Aorta (tissue), 5 donors: ENCODE measurements around the gene CDH23. TPM values are rescaled to one million over a fixed set of nuclear protein-coding genes. Genes with fewer than 3 reads are reported as not detected.

Experiments
- ATAC-seq: fragments of 200-7000 bp; cut with Tn5 transposase; one replicate; pipeline ENCODE4 v1.9.1; 2022; ENCODE audit warnings: moderate library complexity; ENCODE audit not compliant: low FRiP score
- DNase-seq, 2 donors: peaks; one replicate each; pipeline ENCODE4 v3.0.0-alpha.2; 2020
- H3K27ac ChIP-seq, 2 donors: one replicate each; pipeline ENCODE4 v1.5.1; 2013; ENCODE audit warnings: low read length in 2 of 2, mild to moderate bottlenecking in 2 of 2, moderate library complexity in 2 of 2, control low read depth in 1 of 2, inconsistent platforms in 1 of 2, low read depth in 1 of 2
- H3K27me3 ChIP-seq, 2 donors: one replicate each; pipeline ENCODE4 v1.6.1; 2013; ENCODE audit warnings: control low read depth in 1 of 2, low read length in 1 of 2, mild to moderate bottlenecking in 1 of 2, moderate library complexity in 1 of 2; ENCODE audit not compliant: insufficient read depth in 2 of 2, control insufficient read depth in 1 of 2
- H3K36me3 ChIP-seq, 2 donors: one replicate each; pipeline ENCODE4 v1.6.1; 2013; ENCODE audit warnings: control low read depth in 1 of 2, low read length in 1 of 2, mild to moderate bottlenecking in 1 of 2; ENCODE audit not compliant: insufficient read depth in 2 of 2, control insufficient read depth in 1 of 2
- H3K4me1 ChIP-seq, 2 donors: one replicate each; pipeline ENCODE4 v1.6.1; 2013; ENCODE audit warnings: low read length in 2 of 2, control low read depth in 1 of 2, mild to moderate bottlenecking in 1 of 2, moderate library complexity in 1 of 2; ENCODE audit not compliant: insufficient read depth in 2 of 2, control insufficient read depth in 1 of 2
- H3K4me3 ChIP-seq, 2 donors: one replicate each; pipeline ENCODE4 v1.5.1; 2013; ENCODE audit warnings: low read length in 2 of 2, control low read depth in 1 of 2, mild to moderate bottlenecking in 1 of 2
- H3K9me3 ChIP-seq: one replicate; pipeline ENCODE4 v1.6.1; 2013; ENCODE audit warnings: mild to moderate bottlenecking, low read length; ENCODE audit not compliant: control insufficient read depth
- WGBS, 2 donors: extraction: QIAGEN DNeasy Blood & Tissue Kit; methylation state at CpG; one replicate each; pipeline ENCODE4 v1.1.7; 2013; 5-methylcytosine and 5-hydroxymethylcytosine counted together
- intact Hi-C, 2 donors: fragments of 100-400 bp; cut with DNase I; formaldehyde crosslinking; loops; one replicate each; pipeline versions ENCODE4 v1.14.2 to v1.15.0; 2022
- polyA plus RNA-seq, 2 donors: library from polyadenylated mRNA; stranded (reverse); fragments of 200-250 nt; gene quantifications; one replicate each; pipeline ENCODE4 v1.2.3, GENCODE V29; 2013
- total RNA-seq, 2 donors: library from RNA; stranded (reverse); fragmentation: NEBNext Ultra II Directional; extraction: Animal tissue kit (Norgen Biotek cat#: 25700); gene quantifications; one replicate each; pipeline ENCODE4 v1.2.1, GENCODE V29; 2021
- donor health status: healthy with polysubstance abuse.
- donor health status: Bipolar disorder and iron deficiency.
- donor health status: DM: no; HTN: no; CAD: no.
- donor health status: DM: no; HTN: no; CAD: no.
- donor health status: DM: yes; HTN: yes; CAD: no.

Gene CDH23
- total and polyA plus RNA-seq, 4 donors: 0.50 to 16.6 (median 7.3) TPM

DNA sequence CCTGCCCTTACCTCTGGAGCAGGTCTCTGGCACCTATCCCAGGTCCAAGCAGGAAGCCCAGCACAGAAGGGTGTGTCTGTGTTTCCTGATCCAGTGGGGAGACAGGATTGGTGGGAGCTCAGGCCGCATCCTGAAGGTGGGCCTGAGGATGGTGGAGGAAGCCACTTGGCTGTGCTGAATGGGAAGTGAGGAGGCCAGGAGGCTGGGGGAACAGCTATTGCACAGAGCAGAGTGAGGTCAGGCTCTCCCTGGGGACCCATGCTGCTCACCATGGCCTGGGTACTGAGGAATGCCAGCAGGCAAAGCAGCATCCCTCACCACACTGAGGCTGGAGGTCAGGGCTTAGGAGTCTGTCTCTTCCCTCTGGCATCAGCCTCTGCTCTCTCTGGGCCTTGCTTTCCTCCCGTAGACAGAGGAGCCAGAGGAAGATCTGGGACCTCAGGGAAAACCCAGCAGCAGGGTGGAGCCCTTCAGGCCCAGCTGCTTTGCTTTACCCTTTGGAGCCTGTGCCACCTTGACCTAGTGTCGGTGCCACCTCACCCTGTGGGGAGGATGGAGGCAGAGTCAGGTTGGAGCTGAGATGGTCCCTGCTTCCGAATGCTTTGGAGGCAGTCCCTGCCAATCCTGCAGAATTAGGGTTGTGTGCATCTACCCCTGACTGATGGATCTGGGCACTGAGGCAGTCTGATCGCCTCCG is 39.0 kb downstream of the CDH23 start:
- H3K36me3 ChIP-seq: no peaks in the 10 kb centered on the region
- H3K27me3 ChIP-seq: no peaks in the 10 kb centered on the region
- peak; percentile 41 for ATAC-seq
- peak in 1 of 2 donors; percentile 61 for DNase-seq
- H3K27ac ChIP-seq: no peak overlapping the region
- intact Hi-C loops: no loop called here
- WGBS, 2 donors: 86 to 89% methylated on average over 6 of the region's 6 CpGs
- no peaks in the 10 kb centered on the region for H3K9me3 ChIP-seq
- H3K4me3 ChIP-seq: no peak overlapping the region
- H3K4me1 ChIP-seq: no peaks in the 10 kb centered on the region

DNA sequence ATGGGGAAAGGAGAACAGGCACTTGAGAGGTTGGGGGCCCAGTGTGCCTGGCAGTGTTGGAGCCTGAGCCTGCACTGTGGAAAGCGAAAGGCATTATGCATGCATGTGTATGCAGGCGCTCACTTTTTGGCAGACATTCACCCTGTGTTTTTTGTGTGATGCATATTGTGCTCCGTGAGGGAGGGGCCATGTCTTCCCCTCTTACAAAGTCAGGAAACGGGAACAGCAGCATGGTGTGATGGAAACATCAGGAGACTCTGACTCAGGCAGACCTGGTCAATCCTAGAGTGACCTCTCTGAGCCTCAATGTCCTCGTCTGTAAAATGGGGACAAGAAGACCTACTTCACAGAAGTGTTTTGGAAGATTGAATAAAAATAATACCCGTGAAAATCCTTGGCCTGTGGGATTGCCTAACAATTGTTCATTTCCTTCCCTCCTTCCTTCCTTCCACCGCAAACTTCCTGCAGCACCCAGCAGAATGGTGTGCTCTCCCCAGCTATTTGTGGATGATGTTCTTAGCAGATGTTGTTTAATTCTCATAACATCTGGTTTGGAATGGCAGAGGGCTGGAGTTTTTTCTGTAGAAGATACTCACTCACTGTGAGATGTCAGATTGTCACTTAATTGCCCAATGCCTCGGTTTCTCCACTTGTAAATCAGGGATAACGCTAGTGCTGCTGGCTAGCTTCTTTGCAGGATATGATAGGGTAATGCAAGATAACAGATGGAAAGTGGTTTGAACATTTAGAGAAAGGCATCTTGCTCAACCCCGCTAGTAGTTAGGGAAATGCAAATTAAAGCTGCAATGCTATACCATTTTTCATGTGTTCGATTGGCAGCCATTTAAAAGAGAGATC is 39.8 kb downstream of the CDH23 start:
- no peaks in the 10 kb centered on the region for H3K27me3 ChIP-seq
- no peak overlapping the region for H3K4me3 ChIP-seq
- 86 to 88% methylated on average over 11 of the region's 11 CpGs for WGBS, 2 donors
- DNase-seq (no peak), ATAC-seq (no peak)
- no peaks in the 10 kb centered on the region for H3K4me1 ChIP-seq
- intact Hi-C loops: no loop called here
- no peaks in the 10 kb centered on the region for H3K9me3 ChIP-seq
- no peak overlapping the region for H3K27ac ChIP-seq
- no peaks in the 10 kb centered on the region for H3K36me3 ChIP-seq

DNA sequence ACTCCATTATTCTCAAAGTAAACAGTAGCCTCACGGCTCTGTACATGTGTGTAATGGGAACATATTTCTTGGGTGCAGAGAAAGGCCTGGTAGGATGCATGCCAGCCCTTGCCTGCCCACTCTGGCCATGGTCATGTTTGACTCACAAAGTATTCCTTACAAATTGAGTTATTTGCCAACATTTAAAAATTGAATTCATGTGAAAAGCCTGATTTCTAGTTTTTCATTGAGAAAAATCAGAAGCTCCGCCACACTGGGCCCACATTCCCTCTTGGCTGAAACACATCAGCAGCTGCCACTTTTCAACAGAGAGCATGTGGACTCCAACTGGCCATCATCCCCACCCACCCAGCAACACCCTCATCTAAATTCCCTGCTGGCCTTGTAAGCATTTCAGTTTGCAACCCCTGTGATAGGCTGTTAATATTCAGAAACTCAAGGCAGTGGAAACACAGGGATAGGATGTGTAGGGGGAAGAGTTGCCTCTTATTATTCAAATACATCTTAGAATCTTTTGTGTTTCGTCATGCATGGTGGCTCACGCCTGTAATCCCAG is 40.9 kb downstream of the CDH23 start:
- Histone ChIP-seq H3K36me3 (no peaks in the 10 kb centered on the region), H3K4me1 (no peaks in the 10 kb centered on the region), H3K27me3 (no peaks in the 10 kb centered on the region), H3K27ac (no peak overlapping the region), H3K9me3 (no peaks in the 10 kb centered on the region), H3K4me3 (no peak overlapping the region)
- ATAC-seq (no peak), DNase-seq (no peak)
- WGBS, 2 donors: 92 to 94% methylated on average over 4 of the region's 4 CpGs
- intact Hi-C loops: no loop called here

DNA sequence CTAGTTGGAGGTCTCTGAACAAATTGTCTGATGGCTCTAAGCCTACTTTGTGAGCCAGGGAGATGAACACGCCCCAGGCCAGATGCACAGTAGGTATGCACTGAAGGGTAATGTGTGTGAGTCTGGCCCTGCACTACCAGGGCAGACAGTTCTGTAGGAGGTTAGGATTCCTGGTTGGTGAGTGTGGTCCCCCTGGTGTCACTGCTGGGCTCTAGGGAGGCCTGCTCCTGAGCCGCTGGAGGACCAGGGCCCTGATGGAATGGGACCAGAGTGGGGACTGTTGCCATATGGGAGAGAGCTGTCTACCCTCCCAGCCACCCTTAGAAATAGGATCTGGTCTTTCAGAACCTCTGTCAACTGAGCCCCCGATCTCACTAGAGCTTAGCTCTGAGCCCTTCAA is 42.0 kb downstream of the CDH23 start:
- DNase-seq: peak in 1 of 2 donors; percentile 36
- intact Hi-C loops: no loop called here
- WGBS, 2 donors: 91 to 94% methylated on average over 3 of the region's 3 CpGs
- Histone ChIP-seq H3K36me3 (no peaks in the 10 kb centered on the region), H3K27ac (no peak overlapping the region), H3K4me3 (no peak overlapping the region), H3K9me3 (no peaks in the 10 kb centered on the region), H3K27me3 (no peaks in the 10 kb centered on the region), H3K4me1 (no peaks in the 10 kb centered on the region)
- ATAC-seq: no peak

DNA sequence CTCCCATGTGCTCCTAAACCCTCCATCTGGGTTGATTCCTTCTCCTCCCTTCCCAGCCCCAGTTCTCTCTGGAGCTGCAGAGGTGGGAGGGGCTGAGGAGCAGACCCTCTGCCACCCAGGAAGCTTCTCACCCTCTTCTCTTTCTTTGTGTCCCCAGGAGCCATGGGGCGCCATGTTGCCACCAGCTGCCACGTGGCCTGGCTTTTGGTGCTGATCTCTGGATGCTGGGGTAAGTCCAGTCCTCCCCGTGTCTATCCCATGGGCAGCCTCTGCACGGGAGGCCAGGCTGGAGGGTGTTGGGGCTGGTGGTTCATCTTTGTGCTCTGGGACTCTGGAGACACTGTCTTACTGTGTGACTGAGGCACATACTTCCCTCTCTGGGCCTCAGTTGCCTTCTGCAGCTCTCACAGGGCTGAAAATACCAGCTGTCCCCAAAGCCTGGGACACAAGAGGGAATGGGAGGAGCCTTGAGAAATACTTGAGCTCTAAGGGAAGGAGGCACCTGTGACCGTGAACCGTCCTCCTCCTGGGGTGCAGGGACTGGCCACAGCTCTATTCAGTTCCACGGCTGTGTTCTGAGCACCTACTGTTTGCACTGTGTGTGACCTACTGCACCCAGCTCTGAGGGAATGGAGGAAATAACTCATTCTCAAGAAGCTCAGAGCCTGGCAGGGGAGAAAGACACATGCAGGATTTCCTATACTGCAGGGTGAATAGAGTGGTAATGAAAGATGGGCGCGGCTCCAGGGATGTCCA is 43.1 kb downstream of the CDH23 start:
- no peaks in the 10 kb centered on the region for H3K9me3 ChIP-seq
- H3K4me3 ChIP-seq: no peak overlapping the region
- no peaks in the 10 kb centered on the region for H3K4me1 ChIP-seq
- ATAC-seq (no peak), DNase-seq (peak in 1 of 2 donors; percentile 49)
- intact Hi-C loops: no loop called here
- 88 to 89% methylated on average over 9 of the region's 9 CpGs for WGBS, 2 donors
- no peaks in the 10 kb centered on the region for H3K36me3 ChIP-seq
- H3K27ac ChIP-seq: no peak overlapping the region
- H3K27me3 ChIP-seq: no peaks in the 10 kb centered on the region

DNA sequence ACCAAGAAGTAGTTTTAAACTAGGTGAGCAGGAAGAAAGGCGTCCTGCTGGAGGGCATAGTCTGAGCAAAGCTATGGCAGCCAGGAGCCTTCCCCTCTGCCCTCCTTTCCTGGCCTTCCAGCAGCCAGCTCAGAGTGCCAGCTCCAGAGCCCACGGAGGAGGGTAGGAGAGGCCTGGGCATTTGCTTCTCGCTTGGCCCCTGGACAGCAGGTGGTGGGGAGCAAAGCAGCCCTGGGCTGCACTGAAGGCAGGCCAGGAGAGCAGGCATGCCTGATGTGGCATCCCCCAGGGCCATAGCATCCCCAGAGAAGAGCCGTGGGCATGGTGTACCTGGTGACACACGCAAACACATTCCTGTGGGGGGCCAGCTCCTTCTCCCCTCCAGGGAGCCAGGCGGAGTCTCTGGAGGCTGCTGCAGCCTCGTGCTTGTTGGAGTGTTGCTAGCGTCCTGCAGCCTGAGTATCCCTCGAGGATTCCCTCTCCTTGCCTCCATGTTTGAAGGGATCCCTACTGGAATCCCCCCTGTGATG is 43.9 kb downstream of the CDH23 start:
- Histone ChIP-seq H3K27ac (no peak overlapping the region), H3K4me3 (no peak overlapping the region), H3K27me3 (no peaks in the 10 kb centered on the region), H3K9me3 (no peaks in the 10 kb centered on the region), H3K36me3 (no peaks in the 10 kb centered on the region), H3K4me1 (no peaks in the 10 kb centered on the region)
- ATAC-seq (no peak), DNase-seq (peak in 1 of 2 donors; percentile 65)
- 61 to 71% methylated on average over 9 of the region's 9 CpGs for WGBS, 2 donors
- intact Hi-C loops: no loop called here

DNA sequence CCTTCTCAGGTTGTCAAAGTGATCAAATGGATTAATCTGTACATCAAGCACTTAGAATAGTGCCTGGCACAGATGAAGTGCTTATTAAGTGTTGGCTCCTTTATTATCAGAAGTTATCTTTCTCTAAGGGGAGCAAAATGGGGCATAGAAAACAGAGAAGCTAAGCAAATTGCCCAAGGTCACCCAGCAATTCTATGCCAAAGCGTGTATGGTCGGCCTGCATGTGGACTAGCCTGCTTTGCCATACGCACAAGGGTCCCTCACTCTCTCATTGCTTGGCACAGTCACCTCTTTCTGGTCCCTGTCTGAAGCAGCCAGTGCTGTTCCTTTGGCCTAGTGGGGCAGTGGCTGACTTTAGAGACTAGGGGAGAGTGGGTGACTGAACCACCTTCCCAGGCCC is 45.3 kb downstream of the CDH23 start:
- ATAC-seq: no peak
- no peaks in the 10 kb centered on the region for H3K4me1 ChIP-seq
- intact Hi-C loops: no loop called here

DNA sequence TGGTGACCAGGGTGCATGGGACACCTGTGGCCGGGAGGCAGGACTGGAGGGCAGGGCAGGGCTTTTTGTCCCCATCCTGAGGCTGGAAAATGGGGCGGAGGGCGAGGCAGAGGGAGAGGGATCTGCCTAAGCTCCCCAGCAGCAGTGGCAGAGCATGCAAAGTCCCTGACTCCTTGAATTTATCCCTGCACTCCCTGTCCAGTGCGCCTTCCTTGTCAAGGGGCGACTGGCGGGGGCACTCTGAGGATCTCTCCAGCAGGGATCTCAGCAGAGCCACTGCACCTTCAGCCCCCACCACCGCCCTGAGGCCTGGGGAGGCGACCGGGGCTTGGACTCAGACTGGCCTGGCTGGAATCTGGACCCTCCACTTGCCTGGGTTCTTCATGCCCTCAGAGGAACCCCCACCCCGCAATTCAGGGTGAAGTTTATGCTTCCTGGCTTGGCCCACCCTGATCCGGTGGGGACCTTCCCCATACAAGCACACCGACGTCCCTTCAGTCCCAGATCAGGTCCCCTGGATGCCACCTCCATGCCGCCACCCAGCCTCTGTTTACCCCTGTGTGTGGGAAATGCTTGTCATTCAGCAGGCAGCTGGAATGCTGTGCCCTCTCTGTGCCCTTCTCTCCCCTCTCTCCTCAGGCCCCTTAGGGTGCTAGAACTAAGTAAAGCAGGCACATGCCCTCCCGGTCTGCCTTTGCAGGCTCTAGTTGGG is 46.3 kb downstream of the CDH23 start:
- no peak overlapping the region for H3K27ac ChIP-seq
- WGBS, 2 donors: 87 to 90% methylated on average over 15 of the region's 15 CpGs
- no peaks in the 10 kb centered on the region for H3K36me3 ChIP-seq
- H3K27me3 ChIP-seq: no peaks in the 10 kb centered on the region
- DNase-seq: no peak
- no peaks in the 10 kb centered on the region for H3K9me3 ChIP-seq
- no peaks in the 10 kb centered on the region for H3K4me1 ChIP-seq
- no peak for ATAC-seq
- no peak overlapping the region for H3K4me3 ChIP-seq
- intact Hi-C loops: no loop called here

More for the DNA sequence above, 45.3 kb downstream of the CDH23 start:
- Histone ChIP-seq H3K36me3 (no peaks in the 10 kb centered on the region), H3K27ac (no peak overlapping the region), H3K9me3 (no peaks in the 10 kb centered on the region), H3K4me3 (no peak overlapping the region), H3K27me3 (no peaks in the 10 kb centered on the region)
- no peak for DNase-seq
- WGBS, 2 donors: 93% methylated on average over 3 of the region's 3 CpGs
